HG03342 (cell line): ENCODE results near the gene PLB1.
"Not testable (repeated sequence)": the region's sequence is repeated elsewhere in the genome, so short reads cannot be mapped to it uniquely, and the experiment has no call there.

Source experiments
- ATAC-seq: cut with Tn5 transposase; IDR thresholded peaks from one replicate; pipeline ENCODE4 v1.9.1; 2021; ENCODE audit warnings: mild to moderate bottlenecking, moderate library complexity; ENCODE audit not compliant: unreplicated experiment

The PLB1 gene

DNA sequence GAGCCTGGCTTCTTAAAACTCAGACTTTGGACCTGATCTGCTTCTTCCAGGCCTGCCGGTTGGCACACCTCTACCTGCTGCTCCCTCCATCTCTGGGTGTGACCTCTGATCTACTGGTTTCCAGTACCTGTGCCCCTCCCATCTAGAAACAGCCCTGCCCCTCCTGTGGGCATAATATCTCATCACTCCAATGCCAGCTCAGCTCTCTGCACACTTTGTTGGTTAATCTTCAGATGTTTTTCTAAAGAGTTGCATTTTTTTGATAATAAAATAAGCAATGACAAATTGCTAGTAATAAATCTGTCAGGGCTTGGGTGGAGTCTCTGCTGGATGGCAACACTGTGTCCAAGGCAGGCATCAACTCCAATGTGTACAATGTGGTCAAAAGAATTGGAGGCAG, 166.2 kb downstream of the PLB1 start:
- no peak for ATAC-seq

DNA sequence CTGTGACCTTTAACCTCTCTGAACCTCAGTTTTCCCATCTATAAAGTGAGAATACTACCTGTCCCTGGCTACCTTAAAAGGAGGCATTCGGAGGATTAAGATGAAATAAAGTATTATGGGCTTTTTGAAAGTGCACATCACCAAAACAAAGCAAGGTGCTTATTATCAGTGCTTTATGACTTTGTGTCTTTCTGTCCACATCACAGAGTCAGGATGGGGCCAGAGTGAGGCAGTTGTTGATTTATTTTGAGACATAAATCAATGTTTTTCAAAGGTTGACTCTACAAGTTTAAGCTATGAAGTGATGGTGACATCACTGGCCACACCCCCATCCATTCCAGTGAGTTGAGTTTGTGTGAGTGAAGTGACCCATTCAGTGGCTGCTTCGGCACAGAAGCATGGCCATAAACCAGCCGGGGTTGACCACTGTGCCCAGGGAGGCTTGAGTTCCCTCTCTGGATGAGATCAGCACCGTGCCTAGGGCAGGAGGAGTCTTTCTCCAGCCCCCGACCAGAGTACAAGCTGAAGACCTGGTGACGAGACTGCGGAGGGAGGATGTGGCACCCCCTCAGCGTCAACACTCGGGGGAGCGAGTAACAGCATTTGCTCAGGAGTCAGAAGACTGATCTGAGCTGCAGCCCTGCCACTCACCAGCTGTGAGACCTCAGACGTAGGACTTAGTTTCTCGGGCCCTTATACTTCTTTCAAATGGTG, 166.8 kb downstream of the PLB1 start:
- ATAC-seq: no peak

DNA sequence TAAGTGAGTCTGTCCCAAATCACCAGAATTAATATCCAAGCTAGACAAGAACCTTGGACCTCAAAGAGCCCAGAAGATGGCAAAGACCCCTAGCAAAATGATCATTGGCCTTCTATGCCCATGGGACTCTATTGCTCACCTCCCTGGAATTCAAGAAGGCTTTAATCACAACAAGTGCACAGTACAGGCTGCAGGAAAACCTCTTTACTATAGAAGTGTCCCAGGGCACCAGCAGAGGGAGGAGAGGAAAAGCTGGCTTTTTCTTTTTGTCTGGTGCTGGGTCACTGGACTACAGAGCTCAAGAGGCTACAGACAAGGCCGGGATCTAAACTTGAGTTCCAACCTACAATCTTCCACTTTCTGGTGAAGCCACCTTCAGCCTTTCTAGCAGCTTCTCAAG, 167.5 kb downstream of the PLB1 start:
- ATAC-seq: no peak

DNA sequence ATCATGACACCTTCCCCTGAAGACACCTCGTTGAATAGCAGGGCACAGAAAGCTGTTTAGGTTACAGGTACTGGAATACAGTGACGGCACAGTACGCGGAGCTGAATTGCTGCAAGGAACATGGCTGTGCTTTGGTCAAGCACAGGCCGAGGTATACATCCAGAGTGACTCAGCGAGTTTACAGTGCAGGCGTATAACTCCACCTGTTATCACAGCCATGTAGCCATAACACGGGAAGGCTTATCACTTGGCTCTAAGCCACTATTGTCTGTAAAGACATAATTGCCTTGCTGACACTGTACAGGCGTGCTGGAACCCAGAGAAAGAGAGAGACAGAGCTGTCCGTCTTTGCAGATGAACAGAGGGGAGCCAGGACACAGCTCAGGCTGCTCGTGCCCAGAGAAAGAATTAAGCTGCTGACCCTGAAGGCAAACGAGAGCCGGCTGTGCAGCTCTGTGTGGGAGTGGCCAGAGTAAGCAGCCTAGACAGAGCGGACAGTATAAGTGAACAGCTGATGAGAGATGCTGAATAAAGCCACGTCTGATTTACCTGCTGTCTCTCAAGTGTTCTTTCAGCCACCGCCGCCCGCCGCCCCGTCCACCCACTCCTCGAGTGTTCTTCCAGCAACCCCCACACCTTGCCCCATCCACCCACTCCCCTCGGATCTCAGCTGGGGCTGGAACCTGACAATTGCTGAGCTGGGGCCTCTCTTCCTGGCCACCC, 168.4 kb downstream of the PLB1 start:
- no peak for ATAC-seq

DNA sequence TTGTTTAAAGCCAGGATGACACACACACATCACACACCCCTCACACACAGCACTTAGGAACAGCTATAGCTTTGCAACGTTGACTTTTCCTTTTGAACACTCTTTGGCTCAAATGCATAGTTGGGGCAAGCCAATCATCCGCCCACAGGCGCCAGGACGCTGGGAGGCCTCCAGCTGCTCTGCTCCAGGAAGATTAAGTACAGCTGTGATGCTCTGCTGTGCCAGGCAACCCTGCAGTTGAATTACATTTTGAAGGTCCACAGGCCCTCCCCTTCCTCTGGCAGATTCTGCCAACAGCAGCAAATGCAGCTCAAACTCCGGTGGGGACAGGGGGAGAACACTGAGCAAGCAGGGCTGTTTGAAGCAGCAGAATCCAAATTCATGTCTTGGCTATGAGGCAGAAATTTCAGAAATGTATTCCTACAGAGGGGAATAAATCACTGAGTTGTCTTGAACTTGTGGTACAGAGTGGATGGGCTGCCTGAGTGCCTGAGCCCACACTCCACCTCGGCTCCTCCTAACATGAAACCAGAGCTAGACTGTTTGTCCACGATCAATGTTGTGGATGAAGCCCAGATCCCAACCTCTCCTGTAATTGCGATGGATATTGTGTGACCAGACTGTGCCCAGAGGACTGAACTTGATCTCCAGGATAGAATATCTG, 169.3 kb downstream of the PLB1 start:
- no peak for ATAC-seq

DNA sequence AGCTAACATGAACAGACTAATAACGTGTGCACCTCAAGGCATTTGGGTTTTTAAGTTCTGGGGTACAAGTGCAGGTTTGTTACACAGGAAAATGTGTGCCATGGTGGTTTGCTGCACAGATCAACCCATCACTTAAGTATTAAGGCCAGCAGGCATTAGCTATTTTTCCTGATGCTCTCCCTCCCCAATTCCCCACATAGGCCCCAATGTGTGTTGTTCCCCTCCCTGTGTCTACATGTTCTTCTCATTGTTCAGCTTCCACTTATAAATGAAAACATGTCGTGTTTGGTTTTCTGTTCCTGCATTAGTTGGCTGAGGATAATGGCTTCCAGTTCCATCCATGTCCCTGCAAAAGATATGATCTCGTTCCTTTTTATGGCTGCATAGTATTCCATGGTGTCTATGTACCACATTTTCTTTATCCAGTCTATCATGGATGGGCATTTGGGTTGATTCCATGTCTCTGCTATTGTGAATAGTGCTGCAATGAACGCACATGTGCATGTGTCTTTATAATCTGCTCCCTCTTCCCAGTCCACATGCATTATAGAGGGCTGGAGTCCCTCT, 170.0 kb downstream of the PLB1 start:
- ATAC-seq: not testable (repeated sequence)

DNA sequence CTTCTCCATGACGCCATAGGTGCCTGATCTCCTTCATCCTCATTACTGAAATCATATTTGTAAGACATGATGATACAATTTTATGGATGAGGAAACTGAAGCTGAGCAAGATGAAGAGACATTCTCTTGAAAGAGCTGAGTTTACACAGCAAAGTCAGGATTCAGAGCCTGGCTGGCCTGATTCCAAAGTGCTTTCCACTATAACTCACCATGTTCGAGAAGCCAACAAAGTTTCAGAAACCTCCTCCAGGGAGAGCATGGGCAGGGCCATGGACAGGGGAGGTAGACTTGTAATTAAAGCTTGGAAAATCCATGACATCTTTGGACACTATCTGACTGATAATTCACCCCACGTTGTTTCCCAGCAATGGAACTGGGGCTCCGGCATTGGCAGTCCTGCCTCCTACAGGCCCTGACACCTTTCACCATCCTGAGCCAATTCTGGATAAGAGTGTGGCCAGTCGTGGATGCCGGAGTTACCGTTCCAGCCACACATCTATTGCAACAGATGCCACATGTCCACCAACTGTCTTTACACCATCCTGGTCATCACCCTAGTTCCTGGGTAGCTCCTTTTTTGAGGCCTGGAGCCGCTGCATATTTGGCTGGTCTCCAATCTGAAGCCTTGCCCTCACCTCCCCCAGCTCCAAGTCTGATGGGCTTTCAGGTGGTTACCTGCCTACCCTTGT, 170.8 kb downstream of the PLB1 start:
- ATAC-seq: no peak

DNA sequence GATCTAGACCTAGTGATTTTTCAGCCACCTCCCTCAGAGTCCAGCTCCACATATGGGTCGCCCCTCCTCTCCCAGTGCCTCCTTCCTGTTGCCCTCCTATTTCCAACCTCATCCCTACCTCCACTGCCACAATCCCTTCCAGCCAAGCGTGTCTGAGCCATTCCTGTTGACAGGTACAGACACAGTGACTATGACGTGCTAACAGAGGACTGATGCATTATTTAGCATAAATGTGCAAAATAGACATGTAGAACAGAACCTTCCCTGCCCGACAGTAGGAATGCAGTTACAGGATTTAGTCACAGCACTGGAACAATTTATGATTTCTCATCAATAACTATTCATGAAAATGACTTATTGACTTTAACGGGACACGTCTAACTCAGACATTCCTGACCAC, 171.4 kb downstream of the PLB1 start:
- ATAC-seq: no peak

DNA sequence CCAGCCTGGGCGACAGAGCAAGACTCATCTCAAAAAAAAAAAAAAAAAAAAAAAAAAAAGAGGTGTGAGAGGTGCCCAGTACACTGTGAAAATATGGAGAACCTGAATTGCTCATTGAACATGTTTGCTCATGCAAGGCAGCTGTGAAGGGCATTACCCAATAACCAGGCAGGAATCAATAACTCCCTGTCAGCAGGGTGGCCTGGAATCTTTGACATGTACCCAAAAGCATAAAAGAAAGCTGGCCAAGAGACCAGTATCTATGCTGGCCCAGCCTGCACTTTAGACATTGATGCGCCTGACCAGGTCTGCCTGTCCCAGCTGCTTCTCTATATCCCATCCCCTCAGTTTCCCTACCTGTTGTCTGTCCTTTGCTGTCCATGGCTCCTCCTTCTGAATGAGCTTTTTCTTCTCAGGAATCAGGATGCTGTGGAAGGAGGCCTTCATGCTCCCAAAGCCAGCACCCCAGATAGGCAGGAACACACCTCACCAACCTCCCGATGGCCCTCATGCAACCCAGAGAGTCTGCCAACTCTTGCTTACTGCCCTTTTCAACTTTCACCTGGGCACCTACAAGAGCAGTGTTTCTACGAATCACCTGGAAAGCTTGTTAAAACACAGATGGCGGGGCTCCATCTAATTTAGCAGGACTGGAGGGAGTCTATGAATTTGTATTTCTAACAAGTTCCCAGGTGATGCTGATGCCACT, 172.4 kb downstream of the PLB1 start:
- no peak for ATAC-seq

DNA sequence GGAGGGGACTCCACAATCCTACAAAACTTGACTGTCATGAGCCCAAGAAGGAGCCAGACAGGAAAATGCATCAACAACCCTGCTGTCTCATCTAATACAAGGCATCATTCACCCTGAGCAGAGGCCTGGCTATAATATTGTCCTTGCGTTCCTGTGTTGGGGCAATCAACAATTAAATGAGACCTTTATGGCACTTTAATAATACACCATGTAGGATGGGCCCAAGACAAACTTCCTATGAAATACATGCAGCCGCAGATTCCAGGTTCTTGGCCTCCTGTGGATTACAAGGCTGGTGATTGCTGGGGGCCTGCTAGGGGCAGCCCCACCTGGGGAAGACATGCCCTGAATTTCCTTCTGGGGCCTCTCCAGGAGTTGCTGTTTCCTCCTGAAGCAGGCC, 173.0 kb downstream of the PLB1 start:
- ATAC-seq: no peak

DNA sequence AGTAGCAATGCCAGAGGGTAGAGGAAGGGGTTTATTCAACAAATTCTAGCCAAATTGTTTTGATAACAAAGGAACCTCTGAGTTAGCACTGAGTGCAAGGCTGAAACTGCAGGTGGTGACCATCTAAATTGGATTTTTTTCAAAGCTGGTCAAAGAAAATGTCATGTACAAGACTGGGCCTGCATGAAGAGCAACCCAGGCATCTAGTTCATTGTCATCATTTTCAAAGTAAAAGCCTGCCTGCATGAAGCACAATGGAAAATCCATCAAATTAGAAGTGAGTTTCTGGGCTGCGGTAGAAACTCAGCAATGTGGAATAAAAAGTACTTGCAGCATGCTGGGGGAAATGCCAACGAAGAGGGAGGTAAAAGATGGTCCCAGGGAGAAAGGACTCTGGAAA, 175.0 kb downstream of the PLB1 start:
- ATAC-seq: no peak

DNA sequence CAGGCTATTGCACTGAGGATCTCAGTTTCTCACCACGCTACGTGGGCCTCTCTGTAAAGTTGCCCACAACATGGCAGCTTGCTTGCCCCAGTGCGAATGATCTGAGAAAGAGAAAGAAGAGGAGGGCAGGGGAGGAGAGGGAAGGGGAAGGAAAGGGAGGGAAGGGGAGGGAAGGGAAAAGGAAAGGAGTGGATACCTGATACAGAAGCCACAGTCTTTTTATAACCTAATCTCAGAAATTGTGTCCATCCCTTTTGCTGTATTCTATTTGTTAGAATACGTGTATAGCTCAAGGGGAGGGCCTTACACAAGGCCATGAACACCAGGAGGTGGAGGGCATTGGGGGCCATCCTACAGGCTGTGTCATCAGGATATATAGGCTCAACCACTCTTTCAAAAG, 177.5 kb downstream of the PLB1 start:
- no peak for ATAC-seq

DNA sequence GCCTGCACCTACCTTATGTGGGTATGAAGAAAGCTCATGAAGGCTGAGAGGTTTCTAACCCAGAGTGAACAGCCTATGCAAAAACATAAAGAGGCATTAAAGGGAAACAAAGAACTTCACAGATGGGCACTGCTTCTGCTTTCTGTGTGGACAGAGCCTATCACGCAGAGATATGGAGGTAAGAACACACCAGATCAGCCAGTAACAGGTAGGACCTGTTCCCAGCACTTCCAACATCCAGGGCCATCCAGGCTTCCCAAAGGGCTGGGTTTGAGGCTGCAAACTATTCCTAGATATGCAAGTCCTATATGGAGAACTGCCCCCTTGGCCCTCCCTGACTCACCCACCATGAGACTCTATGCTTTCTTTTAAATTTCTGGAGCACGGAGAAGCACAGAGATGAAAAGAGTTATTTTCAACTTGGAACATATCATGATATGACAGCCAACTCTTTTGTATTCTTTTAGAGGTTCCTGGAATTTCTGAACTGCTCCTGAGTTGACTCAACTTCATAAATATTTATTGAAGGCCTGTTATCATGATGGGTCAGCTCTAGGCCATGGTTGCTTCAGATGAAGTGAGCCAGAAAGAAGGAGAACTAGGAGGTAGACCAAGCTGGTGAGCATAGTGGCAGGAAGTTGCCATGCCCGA, 178.3 kb downstream of the PLB1 start:
- ATAC-seq: no peak

DNA sequence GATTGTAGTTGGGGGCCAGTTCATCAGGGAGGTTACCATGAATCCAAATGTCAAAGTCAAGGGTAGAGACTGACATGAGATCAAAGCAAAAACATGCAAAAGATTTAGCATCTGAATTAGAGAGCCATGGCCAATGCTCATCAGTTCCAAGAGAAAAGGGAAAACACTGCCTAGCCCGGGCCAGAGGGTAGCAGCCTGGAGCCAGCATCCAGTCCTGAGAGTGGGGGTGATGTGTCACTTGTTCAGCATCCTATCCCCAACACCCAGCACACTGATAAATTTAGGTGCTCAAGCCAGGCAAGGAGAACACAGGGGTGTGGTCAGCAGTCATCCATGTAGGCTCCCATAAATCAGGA, 178.8 kb downstream of the PLB1 start:
- ATAC-seq: no peak

DNA sequence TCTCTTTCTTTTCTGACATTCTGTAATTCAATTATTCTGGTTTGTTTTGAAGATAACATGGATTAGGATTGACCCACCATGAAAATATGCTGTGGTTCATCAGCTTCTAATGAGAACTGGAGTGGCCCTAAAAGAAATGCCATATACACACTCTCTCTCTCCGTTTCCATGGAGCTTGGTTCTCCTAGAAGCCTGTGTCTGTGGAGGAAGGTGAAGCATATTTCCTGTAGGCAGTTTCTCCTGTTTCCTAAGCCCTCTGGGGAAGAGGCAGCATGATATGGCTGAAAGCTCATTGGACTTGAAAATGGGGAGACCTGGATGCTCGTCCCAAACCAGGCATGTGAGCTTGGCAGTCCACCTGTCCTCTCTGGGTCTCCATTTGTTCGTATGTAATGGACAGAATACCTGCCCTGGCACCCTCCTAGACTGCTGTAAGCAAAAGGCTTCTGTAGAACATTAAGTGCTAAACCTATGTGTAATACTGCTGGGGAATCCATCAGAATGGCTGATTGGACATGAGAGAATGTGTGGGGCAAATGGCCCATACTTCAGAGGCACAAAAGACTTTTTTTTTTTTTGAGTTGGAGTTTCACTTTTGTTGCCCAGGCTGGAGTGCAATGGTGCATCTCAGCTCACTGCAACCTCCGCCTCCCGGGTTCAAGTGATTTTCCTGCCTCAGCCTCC, 180.4 kb downstream of the PLB1 start:
- no peak for ATAC-seq

DNA sequence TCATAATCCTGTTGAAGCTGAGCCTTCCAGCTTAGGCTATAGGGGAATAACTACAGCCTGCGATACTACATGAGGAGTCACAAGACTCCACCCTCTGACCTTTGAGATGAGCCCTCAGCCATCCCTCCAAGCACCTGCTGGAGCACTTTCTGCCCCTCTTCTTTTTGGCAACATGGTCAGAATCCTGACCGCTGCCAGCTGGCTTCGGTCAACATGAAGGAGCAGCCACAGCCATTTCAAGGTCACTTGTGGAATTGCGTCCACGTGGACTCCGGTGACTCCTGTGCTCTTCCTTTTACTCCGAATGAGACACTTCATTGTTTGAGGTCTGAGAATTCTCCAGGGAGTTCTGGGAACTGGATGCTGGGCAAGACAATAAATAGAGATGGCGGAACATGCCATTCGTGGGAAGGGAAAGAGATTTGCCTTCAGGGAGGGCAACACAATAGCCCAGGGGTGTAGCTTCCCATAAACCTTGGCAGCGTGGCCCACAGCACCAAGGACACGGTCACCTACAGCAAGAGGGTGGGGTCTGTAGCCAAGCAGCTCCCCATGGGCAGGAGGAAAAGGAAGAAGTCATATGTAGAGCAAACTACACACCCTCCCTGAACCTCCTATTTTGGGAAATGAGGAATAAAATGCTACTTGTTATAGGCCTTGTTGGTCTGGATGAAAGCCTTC, 182.5 kb downstream of the PLB1 start:
- no peak for ATAC-seq

DNA sequence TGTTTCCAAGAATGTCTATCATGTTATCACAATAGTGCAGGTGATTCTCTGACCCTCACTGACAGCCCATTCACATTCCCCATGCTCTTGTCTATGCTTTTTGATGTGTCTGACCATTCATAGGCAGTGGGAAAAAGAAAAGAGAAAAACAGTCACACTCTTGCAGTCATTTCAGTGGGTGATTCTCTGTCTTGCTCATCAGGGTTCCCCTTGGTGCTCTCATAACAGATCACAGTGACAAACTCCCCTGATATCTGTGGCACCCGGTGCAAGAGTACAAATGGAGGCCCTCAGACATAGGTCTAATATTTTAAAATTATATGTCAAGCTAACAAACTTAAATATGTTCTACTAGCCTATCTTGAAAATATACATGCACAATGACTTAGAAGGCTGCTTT, 183.1 kb downstream of the PLB1 start:
- no peak for ATAC-seq

DNA sequence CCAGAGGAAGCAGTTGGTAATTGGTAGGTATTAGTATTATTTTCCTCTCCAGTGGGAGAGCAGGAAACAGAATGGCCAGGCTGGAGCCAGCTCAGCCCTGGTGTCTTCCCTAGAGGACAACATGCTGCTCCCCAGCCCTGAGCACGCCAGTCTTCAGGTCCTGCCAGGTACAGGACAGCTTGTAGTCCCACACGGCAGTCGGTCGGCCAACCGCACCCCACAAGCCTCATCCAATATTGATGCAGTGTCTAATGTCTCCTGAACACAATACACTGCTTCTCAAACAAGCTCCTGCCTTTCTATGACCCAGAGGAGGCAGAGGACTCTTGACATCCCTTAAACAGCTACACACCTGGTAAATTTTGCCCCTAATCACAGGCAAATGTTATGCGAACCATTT, 184.8 kb downstream of the PLB1 start:
- no peak for ATAC-seq

DNA sequence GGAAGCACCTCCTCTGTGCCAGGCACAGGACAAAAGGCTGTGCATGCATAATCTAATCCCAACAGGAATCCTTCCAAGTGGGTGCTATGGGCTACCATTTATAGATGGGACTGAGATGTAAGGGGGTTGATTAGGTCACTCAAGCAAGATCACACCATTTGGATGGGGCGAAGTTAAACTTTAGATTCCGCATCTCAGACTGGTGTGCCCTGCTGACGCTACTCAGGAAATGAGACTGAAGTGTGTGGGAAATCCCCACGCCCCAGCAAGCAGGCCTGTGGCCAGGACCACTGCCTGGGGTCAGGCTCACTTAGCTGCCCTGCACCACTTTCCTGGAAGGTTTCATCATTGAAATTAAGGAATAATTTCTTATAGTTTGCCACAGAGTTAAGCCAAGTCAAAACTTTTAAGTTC, 185.3 kb downstream of the PLB1 start:
- peak; percentile 89 for ATAC-seq
